ENCODE data around the gene PRRX2. TPM values are rescaled to one million over a fixed set of nuclear protein-coding genes. Genes with fewer than 3 reads are reported as not detected.
A peak's percentile ranks its signal among the peaks of the same experiment; 100 is the strongest.

Gene PRRX2
- 0.20 and 0.44 TPM in 2 replicates for total RNA-seq

DNA sequence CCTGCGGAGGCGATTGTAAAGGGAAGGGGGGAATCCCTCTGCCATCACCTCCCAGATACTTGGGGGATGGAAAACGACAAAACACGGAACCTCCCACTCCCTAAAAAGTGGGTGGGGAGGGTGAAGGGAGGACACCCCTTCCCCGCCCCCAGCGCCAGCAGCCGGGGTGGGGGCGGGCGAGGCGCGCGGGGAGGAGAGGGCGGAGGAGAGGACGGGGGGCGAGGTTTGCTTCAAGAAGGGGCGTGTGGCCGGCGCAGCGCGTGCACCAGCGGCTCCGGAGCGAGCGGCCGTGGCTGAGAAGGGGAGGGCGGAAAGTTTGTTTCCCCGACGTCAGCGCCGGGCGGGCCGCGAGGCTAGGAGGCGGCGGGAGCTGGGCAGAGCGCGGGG is at the start of gene PRRX2:
Gene PRRX2 (plus strand): TSS at position 259 of the 387 bp plus-strand sequence. CDS start 221 bp downstream, outside the sequence.
- peak in 1 of 2 donors; percentile 44 for DNase-seq (ENCODE audit: low read depth in 2 of 2)

DNA sequence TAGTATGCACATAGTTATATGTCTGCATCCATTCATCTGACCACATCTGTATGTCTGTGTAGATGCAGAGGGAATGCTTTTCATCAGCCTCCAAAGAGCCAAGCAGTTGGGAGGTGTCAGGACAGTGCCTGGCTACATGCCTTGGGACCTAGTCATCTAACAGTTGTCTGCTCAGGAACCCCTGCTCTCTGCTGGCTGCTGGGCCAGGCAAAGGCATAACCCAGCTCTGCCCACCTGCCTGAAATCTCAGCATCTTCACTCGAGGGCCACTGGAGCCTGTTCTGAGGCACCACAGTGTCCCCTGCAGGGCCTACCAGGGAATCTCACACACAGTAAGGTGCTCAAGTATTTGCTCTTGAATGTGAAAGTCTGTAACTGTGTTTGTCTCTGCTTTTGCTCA is 48.3 kb upstream of the PRRX2 start:
- peak; percentile 48 to 54 for DNase-seq (ENCODE audit: low read depth in 2 of 2)

DNA sequence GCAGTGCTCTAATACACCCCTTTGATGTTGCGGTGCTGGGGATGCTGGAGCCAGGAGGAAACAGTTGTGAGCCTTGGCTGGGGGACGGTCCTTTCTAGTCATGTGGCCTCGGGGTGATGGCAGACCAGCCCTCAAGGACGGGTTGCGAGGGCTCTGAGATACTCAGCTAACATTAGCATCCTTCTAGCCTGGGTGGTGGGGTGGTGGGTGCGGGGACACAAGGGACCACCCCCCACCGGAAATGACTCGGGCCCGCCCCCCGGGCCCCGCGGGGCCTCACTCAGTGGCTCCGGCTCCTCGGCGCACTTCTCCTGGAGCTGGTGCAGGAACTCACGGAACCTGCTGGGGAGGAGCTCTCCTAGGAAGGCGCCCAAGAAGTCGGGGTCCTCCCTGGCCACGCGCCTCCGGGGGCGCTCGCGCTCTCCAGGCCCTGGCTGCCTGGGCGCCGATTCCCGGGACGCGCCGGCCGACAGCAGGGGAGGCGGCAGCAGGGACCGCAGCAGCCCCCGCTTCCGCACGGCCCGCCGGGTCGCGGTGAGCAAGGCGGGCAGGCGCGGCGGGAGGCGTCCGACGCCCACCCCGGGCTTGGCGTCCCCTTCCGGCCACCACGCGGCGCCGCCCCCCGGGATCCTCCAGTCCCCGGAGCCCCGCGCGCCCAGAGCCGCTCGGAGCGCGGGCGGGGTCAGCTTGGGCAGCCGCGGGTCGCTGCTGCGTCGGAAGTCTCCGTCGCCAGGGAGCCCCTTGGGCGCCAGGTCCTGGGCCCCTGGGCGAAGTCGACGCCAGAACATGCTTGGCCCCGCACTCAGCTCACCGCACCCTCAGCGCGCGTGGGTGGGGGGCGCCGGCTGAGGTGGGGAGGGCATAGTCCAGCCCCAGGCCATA is 45.4 kb upstream of the PRRX2 start:
- no peak for DNase-seq (ENCODE audit: low read depth in 2 of 2)

DNA sequence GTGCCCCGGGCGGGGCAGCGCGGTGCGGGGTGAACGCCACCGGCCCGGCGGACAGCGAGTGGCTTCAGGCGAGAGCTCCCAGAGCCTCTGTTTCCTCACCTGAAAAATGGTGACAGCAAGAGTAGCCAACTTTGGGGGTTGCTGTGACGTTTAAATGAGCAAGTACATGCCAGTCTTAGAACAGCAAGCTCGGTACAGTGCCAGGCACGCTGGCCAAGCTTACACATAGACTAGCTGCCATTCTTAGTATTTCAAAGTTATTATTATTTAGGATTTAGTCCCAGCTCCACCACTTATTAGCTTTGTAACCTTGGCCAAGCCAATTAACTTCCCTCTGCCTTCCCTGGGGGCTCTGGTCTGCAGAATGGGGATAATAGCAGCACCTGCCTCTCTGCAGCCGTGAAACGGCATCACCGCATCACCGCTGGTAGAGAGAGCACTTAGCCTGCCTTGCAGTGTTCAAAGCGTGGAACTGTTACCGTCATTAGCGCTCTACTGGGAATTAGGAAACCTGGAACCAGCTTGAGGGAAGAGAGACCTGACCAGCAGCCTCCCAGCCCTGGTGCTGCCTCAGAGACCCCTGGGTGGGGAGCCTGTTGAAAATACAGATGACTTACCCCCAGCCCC is 44.7 kb upstream of the PRRX2 start, which contains the start of gene C9orf50:
Gene C9orf50 (minus strand): TSS at position 433 of the 627 bp plus-strand sequence. CDS start 527 bp downstream, outside the sequence.
- no peak for DNase-seq (ENCODE audit: low read depth in 2 of 2)

DNA sequence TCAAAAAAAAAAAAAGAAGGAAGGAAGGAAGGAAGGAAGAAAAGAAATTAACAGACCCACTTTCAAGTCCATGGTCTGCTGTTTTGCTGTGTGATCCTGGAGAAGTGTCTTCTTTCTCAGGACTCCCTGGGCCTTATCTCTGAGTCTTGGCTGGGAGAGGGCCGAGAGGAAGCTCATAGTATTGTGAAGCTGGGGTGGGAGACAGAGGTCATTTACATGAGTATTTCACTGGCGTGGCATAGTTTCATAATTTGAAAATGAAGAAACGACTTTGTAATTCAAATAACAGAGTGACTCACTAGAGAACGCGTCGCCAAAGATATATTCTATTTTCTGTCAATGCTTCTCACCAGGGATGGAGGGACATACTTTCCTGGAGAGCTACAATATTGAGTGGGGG is 42.1 kb upstream of the PRRX2 start:
- DNase-seq (ENCODE audit: low read depth in 2 of 2): no peak

DNA sequence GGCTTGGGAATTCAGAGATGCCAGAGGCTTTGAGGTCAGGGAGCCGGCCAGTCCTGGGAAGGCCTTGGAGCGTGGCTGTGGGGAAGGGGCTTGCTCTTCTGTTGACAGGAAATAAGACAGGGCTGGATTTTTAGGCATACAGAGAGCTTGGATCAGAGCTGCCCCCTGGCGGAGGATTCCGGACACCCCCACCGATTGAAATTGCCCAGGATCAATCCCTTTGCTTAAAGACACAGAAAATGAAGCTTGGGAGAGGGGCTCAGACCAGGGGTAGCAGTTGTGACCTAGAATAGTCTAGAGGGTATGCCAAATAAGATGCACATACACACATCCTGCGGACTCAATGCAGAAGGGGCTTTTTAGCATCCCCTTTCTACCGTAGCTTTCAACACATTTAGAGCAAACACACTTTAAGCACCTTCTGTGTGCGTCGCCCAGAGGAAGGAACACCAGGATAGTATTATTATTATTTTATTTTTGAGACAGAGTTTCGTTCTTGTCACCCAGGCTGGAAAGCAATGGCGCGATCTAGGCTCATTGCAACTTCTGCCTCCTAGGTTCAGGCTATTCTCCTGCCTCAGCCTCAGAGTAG is 41.2 kb upstream of the PRRX2 start:
- DNase-seq (ENCODE audit: low read depth in 2 of 2): peak; percentile 51 to 61

DNA sequence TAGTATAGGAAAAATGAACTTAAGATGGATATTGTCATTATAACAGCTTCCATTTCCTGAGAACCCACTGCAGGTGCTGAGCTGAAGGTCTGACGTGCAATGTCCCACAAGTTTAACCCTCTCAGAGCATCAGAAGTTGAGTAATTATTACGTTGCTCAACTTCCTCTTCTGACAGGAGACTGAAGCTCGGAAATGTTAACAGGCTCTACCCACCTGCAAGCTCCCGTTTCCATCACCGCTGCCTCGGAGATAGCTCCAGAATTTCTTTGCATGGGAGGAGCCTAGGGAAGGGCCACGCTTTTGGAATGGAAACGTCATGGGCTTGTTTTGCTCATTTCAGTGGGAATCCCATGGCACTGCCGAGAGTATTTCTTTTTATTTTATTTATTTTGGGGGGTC is 40.5 kb upstream of the PRRX2 start:
- no peak for DNase-seq (ENCODE audit: low read depth in 2 of 2)

DNA sequence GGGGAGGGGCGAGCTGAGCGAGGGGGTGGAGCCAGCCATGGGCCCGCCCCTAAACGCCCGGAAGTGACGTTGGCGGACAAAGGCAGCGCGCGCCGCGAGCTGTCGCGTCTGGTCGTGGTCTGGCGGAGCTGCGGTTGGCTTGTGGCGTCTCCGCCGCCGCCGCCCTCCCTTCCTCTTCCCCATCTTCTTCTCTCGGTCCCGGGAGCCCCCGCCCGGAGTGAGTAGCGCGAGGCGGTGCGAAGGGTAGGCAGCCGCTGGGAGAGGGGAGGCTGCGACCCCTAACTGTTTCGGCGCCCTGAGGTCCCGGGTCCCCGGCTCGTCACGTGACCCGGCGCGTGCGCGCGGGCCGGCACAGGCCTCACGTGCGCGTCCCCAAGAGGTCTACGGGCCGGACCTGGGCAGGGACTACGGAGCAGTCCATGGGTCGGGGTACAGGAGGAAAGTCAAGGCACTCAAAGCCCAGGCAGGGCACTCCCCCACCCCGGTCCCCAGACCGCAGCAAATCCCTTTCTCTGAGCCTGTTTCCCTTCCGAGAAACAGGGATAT is 39.3 kb upstream of the PRRX2 start, which contains the start of gene NTMT1:
Gene NTMT1 (plus strand): TSS at position 85 of the 546 bp plus-strand sequence. CDS start 6,541 bp downstream, outside the sequence.
- peak; percentile 88 to 92 for DNase-seq (ENCODE audit: low read depth in 2 of 2)

DNA sequence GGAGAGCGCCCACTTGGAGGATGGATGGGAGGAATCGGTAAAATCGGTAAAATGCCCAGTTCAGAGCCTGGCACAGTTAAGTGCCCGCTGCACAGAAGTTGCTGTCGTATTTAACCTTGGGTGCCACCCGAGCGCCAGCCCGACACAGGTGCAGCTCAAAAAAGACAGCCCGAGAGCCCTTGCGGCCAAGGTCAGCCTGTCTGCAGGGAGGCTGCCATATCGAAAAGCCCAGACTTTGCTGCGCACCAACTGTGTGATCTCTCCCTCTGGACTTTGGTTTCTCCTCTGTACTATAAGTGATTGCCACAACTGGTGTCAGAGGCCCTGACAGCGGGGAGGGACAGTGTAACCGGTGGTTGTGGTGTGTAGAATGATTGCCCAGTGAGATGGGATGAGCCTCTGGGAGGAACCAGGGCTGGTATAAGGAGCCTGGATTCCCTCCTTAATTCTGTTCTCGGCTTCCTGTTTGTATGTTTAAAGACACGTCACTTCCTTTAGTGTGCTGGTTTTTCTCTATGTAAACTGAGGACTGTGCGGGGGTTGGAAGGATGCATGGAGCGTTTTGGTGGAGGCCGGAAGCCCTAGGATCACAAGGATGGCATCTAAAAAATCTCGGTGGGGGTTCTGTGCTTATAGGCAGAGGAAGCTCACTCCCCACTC is 38.7 kb upstream of the PRRX2 start:
- DNase-seq (ENCODE audit: low read depth in 2 of 2): peak in 1 of 2 donors; percentile 38

DNA sequence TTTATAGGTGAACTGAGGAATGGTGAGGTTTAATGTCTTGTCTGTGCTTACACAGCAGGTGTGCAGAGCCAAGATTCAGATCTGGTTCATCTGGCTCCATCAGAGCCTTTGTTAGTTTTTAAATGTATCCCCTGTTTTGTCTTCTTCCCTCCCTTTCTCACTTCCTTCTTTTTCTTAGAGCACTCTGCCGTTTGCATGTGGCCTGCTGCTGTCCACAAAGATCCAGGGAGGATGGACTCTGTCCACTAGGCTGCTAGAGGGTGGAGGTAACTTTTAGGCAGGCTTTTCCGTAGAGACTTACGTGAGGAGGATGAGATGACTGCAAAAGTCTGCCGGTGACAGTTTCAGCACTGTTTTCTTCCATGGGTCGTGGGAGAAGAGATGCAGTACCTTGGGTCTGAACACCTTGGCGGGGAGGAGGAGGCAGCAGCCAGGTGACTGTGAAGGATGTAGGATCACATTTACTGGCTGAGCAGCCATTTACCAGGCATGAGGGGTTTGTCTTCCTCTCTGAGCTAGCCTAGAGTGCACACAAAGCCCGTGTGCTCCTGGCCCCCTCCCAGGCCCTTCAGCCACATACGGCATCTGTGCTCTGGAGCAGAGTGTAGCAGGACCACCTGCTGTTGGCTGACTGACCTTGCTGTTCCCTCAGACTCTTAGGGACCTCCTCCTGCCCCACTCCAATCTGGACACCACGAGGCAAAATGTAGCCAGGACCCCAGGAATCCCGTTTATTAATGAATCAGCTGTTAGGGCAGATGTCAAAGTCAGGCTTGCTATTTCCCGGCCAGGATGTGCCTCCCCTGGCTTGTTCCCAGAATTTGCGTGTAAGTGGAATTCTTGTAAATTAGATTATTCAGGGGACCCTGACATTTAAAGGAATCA is 37.6 kb upstream of the PRRX2 start:
- DNase-seq (ENCODE audit: low read depth in 2 of 2): peak in 1 of 2 donors; percentile 33

DNA sequence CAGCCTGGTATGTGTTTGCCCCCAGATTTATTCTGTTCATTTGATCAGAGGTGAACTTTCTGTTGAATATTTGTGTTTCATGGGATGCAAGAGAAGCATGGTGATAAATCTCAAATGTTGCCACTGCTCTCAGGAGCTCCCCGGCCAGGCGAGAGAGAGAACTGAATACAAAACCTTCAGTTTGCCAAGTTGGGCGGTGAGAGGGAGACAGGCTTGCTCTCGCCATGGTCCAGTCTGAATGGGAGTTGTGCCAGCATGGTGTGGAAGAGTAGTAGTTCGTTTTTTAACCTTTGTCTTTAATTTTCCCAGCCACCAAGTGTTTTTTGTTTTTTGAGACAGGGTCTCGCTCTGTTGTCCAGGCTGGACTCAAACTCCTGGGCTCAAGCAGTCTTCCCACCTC is 36.7 kb upstream of the PRRX2 start:
- no peak for DNase-seq (ENCODE audit: low read depth in 2 of 2)

DNA sequence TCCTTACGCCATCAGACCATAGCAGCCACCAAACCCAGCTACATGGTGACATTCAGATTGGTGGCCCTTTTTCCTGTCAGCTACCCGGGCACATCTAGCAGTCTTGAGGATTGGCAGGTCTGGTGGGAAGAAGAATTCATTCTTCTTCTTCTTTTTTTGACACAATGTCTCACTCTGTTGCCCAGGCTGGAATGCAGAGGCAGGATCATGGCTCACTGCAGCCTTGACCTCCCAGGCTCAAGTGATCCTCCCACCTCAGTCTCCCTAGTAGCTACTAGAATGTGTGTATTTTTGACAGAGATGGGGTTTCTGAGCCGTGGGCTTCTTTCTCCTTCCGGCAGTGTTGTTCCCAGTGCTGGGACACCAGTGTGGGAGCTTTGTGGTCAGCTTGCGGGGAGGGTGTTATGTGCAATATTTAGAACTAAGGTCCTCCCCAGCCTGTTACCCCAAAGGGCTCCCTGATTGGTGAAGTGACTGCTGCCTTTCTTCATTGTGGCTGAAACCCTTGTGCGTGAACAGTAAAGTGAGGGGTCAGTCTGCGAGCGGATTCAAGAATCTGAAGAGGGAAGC is 36.1 kb upstream of the PRRX2 start:
- DNase-seq (ENCODE audit: low read depth in 2 of 2): no peak

DNA sequence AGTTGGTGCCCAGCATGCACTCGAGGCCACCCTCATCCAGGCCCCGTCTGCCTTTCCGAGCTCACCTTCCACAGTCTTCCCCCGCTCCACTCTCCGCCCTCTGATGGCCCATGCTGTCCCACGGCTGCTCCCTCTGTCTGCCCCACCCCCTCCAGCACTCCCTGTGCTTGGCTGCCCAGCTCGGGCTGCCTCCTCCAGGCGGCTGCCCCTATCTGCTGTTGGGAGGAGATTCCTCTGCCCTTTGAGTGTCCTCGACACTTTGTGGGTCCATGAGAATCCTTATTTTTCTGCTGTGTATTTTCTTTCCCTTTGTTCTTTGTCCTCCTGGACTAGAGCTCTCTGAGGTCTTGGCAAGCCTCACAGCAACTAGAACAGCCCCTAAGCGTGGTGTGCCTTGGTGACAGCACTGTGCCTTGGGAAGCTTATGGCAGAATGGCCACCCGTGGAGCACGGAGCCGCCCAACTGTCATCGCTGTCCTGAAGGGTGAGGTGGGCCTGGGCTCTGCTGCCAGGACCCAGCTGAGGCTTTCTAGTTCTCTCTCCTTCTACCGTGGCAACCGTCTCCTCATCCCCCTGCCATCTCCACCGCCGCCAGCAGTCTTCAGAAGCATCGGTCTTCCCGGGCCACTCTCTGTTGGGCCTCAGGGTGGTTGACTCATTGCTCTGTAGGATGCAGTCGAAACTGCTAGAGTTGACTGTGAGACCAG is 34.3 kb upstream of the PRRX2 start:
- peak in 1 of 2 donors; percentile 31 for DNase-seq (ENCODE audit: low read depth in 2 of 2)

DNA sequence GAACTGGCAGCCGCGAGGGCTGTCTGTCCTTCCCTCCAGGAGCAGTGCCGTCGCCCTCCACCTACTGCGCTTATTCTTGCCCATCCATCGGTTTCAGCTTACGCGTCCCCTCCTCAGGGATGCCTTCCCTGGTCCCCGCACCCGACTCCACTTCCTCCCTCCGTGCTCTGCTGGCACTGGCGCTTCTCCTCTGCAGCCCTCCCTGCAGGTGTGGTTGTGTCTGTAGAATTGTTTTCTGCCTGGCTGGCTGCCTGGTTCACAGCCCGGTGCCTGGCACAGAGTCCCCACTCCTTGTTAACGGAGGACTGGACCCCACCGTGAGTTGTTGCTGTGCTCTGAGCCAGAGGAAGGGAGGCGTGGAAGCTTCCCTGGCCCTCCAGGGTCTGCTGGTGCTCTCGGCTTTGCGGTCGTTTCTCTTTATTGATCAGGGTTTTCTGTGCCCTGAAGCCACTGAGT is 33.7 kb upstream of the PRRX2 start:
- no peak for DNase-seq (ENCODE audit: low read depth in 2 of 2)

DNA sequence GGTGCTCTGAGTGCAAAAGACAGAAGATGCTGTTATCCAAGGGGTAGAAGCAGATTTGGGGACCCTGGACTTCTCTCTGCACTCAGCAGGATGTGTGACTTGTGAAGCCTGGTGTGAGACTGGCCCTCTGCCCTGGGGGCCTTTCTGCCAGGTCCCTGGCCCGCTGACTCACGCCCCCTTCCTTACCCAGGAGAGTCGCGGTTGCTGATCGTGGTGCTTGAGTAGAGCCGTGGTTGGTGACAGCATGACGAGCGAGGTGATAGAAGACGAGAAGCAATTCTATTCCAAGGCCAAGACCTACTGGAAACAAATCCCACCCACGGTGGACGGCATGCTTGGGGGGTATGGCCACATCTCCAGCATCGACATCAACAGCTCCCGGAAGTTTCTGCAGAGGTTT is 33.0 kb upstream of the PRRX2 start:
- no peak for DNase-seq (ENCODE audit: low read depth in 2 of 2)

DNA sequence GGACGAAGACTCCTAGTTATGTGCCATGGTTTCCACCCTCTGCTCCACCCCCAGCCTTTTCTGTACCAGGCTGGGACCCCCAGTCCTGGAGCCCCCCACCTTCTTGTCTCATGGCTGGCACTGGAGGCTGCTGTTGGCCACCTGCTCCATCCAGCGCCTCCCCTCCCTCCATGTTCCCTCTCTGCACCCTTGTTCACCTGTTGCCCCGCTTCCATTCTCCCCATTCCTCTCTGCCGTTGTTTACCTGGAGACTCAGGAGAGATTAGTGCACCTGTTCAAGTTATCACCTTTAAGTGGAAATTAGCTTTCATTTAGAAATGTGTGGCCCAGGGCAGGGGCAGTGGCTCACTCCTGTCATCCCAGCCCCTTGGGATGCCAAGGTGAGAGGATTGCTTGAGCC is 32.2 kb upstream of the PRRX2 start:
- DNase-seq (ENCODE audit: low read depth in 2 of 2): no peak

DNA sequence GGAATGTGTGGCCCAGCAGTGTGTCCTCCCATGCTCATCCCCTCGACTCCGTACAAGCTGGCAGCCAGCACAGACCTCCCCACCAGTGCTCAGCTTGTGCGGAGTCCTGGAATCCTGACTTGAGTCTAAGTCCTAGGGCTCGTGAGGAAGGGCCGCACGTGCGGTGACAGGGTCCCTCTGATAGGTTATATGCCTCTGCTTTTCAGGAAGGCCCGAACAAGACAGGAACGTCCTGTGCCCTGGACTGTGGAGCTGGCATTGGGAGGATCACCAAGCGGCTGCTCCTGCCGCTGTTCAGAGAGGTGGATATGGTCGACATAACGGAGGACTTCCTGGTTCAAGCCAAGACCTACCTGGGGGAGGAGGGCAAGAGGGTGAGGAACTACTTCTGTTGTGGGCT is 31.6 kb upstream of the PRRX2 start:
- DNase-seq (ENCODE audit: low read depth in 2 of 2): no peak

DNA sequence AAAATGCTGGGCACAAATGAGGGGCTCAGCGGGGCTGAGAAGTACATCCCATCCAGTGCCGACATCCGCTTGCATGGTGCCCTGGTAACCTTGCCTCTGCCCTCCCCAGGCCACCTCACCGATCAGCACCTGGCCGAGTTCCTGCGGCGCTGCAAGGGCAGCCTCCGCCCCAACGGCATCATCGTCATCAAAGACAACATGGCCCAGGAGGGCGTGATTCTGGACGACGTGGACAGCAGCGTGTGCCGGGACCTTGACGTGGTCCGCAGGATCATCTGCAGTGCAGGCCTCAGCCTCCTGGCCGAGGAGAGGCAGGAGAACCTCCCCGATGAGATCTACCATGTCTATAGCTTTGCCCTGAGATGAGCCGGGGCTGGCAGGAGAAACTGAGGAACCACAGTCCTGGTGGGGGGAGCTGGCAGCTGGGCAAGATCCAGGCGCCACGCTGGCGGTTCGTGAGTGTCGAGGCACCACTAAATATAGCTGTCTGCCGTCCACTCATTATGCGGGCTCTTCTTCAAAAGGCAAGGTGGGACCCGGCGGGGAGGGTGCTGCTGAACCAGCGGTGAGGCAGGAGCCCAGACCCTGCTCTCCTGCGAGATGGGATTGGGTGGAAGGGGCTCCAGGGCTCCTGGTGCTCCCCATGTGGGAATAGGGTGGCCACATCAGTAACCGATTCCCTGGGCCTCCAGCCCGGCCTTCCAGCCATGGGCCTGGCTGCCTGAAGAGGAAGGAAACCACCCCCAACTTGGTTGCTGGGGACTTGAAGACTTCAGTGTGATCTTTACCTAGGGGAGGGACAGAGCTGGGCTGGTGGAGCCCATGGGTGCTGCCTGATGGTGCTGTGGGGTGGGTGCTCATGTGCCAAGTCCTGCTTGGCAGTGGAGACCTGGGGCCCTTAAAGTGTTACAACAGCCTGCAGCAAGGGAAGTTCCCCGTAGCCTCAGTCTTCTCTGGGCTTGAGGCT is 30.1 kb upstream of the PRRX2 start:
- no peak for DNase-seq (ENCODE audit: low read depth in 2 of 2)
